ENCODE data around the gene PRSS56. TPM values are rescaled to one million over a fixed set of nuclear protein-coding genes. Genes with fewer than 3 reads are reported as not detected.

PRSS56 gene
- not detected in 2 replicates for total RNA-seq

GRCh38 chr2:232519581-232520438, at the start of gene PRSS56:
Gene PRSS56 (plus strand): TSS chr2:232520388. CDS start chr2:232520599, 211 bp downstream.

GRCh38 chr2:232487385-232488096, 32.6 kb upstream of the PRSS56 start, which contains the start of gene ECEL1:
Gene ECEL1 (minus strand): TSS chr2:232487834. CDS start chr2:232486653, 1,181 bp downstream.

DNA sequence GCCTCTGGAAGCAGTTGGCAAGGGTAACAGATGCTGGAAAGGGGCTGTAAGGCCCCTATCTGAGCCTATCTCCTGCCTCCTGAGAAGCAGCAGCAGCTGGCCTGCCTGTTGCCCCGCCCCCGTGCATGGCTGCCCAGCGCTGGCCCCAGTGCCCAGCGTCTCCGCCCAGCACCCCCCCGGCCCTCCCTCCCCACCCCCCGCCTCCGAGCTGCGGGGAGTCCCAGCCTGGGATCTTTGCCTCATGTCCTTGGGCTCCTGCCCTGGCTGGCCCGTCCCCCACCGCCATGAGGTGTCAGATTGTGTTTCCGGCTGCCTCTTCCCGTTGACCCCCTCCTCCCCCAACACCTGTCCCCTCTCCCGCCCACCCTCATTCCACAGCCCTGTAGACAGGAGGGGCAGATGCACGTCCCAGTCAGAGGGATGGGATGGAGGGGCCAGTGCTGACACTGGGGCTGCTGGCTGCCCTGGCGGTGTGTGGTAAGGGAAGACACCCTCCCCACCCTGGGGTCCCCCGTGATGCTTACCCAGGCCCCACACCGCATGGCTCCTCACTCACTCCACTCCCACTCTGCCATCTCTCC, 5.7 kb downstream of the PRSS56 start, which contains the start of gene CHRND:
CHRND (plus strand) TSS at position 370 of the 581 bp plus-strand sequence; CDS start at position 426, 56 bp downstream.

GRCh38 chr2:232539298-232540231, 19.4 kb downstream of the PRSS56 start, which contains the start of gene CHRNG:
Gene CHRNG (plus strand): TSS chr2:232539692. CDS start chr2:232539748, 56 bp downstream.

DNA sequence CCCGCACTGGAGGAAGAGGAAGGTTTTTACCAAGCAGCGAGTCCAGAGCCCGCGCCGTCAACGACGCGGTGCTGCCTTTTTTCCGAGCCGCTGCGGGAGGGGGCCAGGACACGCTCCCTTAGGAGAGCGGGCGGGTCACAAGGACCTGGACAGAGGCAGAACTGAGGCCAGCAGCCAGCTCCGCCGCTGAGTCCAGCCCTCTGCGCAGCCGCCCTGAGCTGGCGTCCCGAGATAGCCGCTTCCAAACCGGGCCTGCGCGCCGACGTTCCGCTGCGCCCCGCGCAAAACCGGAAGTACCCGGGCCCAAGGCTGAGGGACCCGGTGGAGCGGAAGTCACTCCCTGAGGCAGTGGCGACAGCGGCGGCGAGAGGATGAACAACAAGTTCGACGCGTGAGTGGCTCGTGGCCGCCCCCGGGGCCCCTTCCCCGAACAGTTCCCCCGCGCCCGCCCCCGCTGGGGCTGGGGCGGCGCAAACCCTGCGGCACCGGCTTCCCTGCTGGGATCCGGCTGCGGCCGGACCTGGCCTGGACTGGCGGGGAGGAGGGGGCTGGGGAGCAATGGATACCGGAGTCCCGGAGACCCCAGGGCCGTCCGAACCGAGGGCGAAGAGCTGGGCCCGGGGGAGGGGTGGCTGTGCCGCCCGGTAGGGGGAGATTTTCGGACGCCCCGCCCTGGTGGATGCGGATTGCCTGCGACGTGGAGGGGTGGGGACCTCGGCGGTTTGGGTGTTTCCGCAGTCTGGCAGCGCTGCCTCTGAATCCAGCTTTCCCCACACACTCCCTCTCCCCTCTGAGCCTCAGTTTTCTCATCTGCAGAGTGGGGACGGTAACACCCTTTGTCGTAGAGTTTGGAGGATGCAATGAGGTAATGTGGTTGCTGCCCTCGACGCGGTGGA, 30.4 kb downstream of the PRSS56 start, which contains the start of the genes EIF4E2 and TIGD1:
EIF4E2 (plus strand) TSS at position 336 of the 896 bp plus-strand sequence; CDS start at position 372, 36 bp downstream.
TIGD1 (minus strand) TSS at position 204 of the 896 bp plus-strand sequence. CDS start 675 bp downstream, outside the sequence.

Other genes starting within 250 kb of the PRSS56 start
- not detected in 2 replicates for gene ALPP, start 141.6 kb upstream of the PRSS56 start, total RNA-seq
- gene ALPG, start 113.5 kb upstream of the PRSS56 start, total RNA-seq, result not detected in 2 replicates
- gene ALPI, start 64.2 kb upstream of the PRSS56 start, total RNA-seq, result not detected in 2 replicates
- not detected in 2 replicates for gene ECEL1, start 32.6 kb upstream of the PRSS56 start, total RNA-seq
- 0.26 TPM in 1 of 2 replicates, not detected in the other for gene CHRND, start 5.8 kb downstream of the PRSS56 start, total RNA-seq
- 0.77 TPM in 1 of 2 replicates, not detected in the other for gene CHRNG, start 19.3 kb downstream of the PRSS56 start, total RNA-seq
- gene TIGD1, start 30.2 kb downstream of the PRSS56 start, total RNA-seq, result 2.3 and 2.6 TPM in 2 replicates
- 43.6 and 83.4 TPM in 2 replicates for gene EIF4E2, start 30.3 kb downstream of the PRSS56 start, total RNA-seq
- 0.26 and 1.1 TPM in 2 replicates for gene EFHD1, start 113.2 kb downstream of the PRSS56 start, total RNA-seq
- 27.7 and 44.5 TPM in 2 replicates for gene GIGYF2, start 176.9 kb downstream of the PRSS56 start, total RNA-seq

Data from pericardium fibroblast (primary cell).